ENCODE measurements around the gene BAIAP2L1.

DNA sequence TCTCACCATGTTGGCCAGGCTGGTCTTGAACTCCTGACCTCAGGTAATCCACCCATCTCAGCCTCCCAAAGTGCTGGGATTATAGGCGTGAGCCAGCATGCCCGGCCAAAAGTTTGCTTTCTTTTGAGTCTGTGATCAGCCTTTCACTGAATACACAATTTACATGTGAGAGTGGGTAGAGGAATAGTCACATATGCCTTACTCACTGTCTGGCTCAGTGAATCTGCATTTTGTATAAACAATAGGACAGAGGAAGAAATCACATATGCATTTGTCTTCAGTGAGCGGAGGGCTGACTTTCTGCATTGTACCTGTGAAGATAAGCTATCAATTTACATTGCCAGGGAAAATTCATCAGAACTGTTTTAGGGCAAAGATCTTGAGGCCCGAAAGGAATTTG is 146.4 kb downstream of the BAIAP2L1 start:
- TF ChIP-seq, protein P1, sequence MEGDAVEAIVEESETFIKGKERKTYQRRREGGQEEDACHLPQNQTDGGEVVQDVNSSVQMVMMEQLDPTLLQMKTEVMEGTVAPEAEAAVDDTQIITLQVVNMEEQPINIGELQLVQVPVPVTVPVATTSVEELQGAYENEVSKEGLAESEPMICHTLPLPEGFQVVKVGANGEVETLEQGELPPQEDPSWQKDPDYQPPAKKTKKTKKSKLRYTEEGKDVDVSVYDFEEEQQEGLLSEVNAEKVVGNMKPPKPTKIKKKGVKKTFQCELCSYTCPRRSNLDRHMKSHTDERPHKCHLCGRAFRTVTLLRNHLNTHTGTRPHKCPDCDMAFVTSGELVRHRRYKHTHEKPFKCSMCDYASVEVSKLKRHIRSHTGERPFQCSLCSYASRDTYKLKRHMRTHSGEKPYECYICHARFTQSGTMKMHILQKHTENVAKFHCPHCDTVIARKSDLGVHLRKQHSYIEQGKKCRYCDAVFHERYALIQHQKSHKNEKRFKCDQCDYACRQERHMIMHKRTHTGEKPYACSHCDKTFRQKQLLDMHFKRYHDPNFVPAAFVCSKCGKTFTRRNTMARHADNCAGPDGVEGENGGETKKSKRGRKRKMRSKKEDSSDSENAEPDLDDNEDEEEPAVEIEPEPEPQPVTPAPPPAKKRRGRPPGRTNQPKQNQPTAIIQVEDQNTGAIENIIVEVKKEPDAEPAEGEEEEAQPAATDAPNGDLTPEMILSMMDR (conservative IDR thresholded peaks at IDR 0.05; ENCODE audit: low read depth in 2 of 2), result no peak
- TF ChIP-seq CREB1 (CRISPR knock-in tag; IDR thresholded peaks at IDR 0.05; ENCODE audit: low read depth) (no peak), POLR2AphosphoS5 (IDR thresholded peaks at IDR 0.05; ENCODE audit: low read depth) (no peak), NANOG (IDR thresholded peaks at IDR 0.05; ENCODE audit: borderline replicate concordance) (no peak), REST (IDR thresholded peaks at IDR 0.05; ENCODE audit: unreplicated experiment) (no peak), EZH2 (IDR thresholded peaks at IDR 0.05; ENCODE audit: low read depth, unreplicated experiment) (no peak), JUNB (IDR thresholded peaks at IDR 0.05; ENCODE audit: unreplicated experiment) (no peak), EZH2phosphoT487 (IDR thresholded peaks at IDR 0.05; ENCODE audit: unreplicated experiment) (no peak)

All from GM23338 (cell line).